H1 (cell line): ENCODE measurements around the gene MYH16. TPM values are rescaled to one million over a fixed set of nuclear protein-coding genes. Genes with fewer than 3 reads are reported as not detected.

Source experiments
- CBX5 ChIP-seq: fragments of 300-800, 300-1000 bp; sonication (generic); IDR thresholded peaks from 2 replicates; pipeline ENCODE4 v1.7.1; 2016; ENCODE audit warnings: antibody characterized with exemption, low read length, low read depth
- CBX8 ChIP-seq: fragments of 300-800, 300-1000 bp; sonication (generic); IDR thresholded peaks from 2 replicates; pipeline ENCODE4 v1.7.1; 2016; ENCODE audit warnings: low read depth, low read length, borderline replicate concordance
- CHD2 ChIP-seq: IDR thresholded peaks from 2 replicates; pipeline ENCODE4 v1.6.1; 2012; ENCODE audit warnings: low read length, improper control_type of control experiment
- GTF2F1 ChIP-seq: IDR thresholded peaks from 2 replicates; pipeline ENCODE4 v1.6.1; 2012; ENCODE audit warnings: low read depth, low read length, improper control_type of control experiment, borderline replicate concordance
- JUND ChIP-seq: IDR thresholded peaks from 2 replicates; pipeline ENCODE4 v1.6.1; 2011; ENCODE audit warnings: mild to moderate bottlenecking, improper control_type of control experiment, low read length
- RBBP5 ChIP-seq: IDR thresholded peaks from 2 replicates; pipeline ENCODE4 v1.7.1; 2012; ENCODE audit warnings: low read depth, mild to moderate bottlenecking, inconsistent platforms, low read length, moderate library complexity, borderline replicate concordance
- SP4 ChIP-seq: IDR thresholded peaks from 2 replicates; pipeline ENCODE4 v1.6.1; 2012; ENCODE audit warnings: low read length, inconsistent platforms
- TAF1 ChIP-seq: IDR thresholded peaks from 2 replicates; pipeline ENCODE4 v1.6.1; 2011; ENCODE audit warnings: mild to moderate bottlenecking, low read depth, low read length
- TCF12 ChIP-seq: IDR thresholded peaks from 2 replicates; pipeline ENCODE4 v1.6.1; 2011; ENCODE audit warnings: low read depth, mild to moderate bottlenecking, low read length
- ZNF274 ChIP-seq: IDR thresholded peaks from 2 replicates; pipeline ENCODE4 v1.7.0; 2012; ENCODE audit warnings: low read length, borderline replicate concordance; ENCODE audit errors: extremely low read depth
- polyA plus RNA-seq, 7 experiments: library from polyadenylated mRNA; depleted of rRNA in 3 of 7; stranded (reverse) in 5 of 7; unstranded in 2 of 7; fragments of >200 nt in 5 of 7; fragments of 200-250 nt in 2 of 7; gene quantifications; 1 replicate in 5 of 7; 2 replicates in 1 of 7; 4 replicates in 1 of 7; pipeline versions ENCODE4 v1.2.1 to v1.2.3, GENCODE V29; 2011 to 2013; ENCODE audit warnings: missing spikeins in 2 of 7, mixed read lengths in 2 of 7
- total RNA-seq: library from RNA; stranded (reverse); fragmentation: NEBNext Ultra II Directional; extraction: Animal tissue kit (Norgen Biotek cat#: 25700); gene quantifications from 2 replicates; pipeline ENCODE4 v1.2.1, GENCODE V29; 2021
- TF ChIP-seq, protein P1 (sequence below): fragments of 300-600 bp; sonication (generic); IDR thresholded peaks from 2 replicates; pipeline ENCODE4 v1.7.1; 2012; ENCODE audit warnings: low read length, moderate library complexity, mild to moderate bottlenecking, inconsistent platforms; ENCODE audit not compliant: insufficient replicate concordance

Gene MYH16
- total and polyA plus RNA-seq, 2 of the 8 experiments (the other 6 are each of a cell fraction or from before 2014, with no cell fraction given) = not detected

DNA sequence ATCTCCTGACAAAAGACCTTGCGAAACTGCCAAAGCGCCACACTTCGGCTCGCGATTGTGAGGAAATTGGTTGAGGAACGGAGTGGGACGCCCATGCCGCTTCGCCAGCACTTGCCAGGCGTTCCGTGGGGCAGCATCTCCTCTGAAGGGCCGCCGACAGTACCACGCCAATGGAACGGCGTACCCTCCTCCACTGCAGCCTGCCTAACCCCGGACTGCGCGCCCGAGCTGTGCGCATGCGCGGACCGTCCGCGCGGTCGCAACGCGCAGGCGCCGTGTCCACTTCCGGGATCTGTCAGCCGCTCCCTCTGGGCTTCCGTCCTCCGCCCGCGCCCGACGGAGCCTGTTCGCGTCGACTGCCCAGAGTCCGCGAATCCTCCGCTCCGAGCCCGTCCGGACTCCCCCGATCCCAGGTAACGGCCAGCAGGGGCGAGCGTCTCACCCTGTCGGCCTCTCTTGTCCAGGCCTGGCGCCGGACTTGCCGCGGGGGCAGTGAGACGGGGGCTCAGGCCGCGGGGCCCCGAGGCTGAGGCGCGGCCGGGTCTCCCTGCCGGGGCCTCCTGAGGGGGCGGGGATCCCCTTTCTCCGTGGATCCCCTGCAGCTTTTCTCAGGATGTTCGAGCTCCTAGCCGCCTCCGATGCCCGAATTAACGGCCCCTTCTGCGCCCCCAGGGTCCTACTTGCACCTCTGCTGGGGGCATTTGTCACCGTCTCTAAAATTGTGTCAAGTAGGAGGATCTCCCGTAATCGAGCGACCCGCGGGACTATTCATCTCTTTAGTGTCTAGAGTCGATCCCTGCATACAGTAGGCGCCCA is 53.2 kb downstream of the MYH16 start, which contains the start of gene ARPC1A (continued):
- TF ChIP-seq GTF2F1 (no peak), SP4 (no peak), RBBP5 (no peak; the same call in 1 of the 2 replicates), TAF1 (peak; percentile 91), JUND (no peak), CBX8 (no peak), CBX5 (no peak), TCF12 (no peak), CHD2 (no peak), ZNF274 (no peak)
- TF ChIP-seq, protein P1, sequence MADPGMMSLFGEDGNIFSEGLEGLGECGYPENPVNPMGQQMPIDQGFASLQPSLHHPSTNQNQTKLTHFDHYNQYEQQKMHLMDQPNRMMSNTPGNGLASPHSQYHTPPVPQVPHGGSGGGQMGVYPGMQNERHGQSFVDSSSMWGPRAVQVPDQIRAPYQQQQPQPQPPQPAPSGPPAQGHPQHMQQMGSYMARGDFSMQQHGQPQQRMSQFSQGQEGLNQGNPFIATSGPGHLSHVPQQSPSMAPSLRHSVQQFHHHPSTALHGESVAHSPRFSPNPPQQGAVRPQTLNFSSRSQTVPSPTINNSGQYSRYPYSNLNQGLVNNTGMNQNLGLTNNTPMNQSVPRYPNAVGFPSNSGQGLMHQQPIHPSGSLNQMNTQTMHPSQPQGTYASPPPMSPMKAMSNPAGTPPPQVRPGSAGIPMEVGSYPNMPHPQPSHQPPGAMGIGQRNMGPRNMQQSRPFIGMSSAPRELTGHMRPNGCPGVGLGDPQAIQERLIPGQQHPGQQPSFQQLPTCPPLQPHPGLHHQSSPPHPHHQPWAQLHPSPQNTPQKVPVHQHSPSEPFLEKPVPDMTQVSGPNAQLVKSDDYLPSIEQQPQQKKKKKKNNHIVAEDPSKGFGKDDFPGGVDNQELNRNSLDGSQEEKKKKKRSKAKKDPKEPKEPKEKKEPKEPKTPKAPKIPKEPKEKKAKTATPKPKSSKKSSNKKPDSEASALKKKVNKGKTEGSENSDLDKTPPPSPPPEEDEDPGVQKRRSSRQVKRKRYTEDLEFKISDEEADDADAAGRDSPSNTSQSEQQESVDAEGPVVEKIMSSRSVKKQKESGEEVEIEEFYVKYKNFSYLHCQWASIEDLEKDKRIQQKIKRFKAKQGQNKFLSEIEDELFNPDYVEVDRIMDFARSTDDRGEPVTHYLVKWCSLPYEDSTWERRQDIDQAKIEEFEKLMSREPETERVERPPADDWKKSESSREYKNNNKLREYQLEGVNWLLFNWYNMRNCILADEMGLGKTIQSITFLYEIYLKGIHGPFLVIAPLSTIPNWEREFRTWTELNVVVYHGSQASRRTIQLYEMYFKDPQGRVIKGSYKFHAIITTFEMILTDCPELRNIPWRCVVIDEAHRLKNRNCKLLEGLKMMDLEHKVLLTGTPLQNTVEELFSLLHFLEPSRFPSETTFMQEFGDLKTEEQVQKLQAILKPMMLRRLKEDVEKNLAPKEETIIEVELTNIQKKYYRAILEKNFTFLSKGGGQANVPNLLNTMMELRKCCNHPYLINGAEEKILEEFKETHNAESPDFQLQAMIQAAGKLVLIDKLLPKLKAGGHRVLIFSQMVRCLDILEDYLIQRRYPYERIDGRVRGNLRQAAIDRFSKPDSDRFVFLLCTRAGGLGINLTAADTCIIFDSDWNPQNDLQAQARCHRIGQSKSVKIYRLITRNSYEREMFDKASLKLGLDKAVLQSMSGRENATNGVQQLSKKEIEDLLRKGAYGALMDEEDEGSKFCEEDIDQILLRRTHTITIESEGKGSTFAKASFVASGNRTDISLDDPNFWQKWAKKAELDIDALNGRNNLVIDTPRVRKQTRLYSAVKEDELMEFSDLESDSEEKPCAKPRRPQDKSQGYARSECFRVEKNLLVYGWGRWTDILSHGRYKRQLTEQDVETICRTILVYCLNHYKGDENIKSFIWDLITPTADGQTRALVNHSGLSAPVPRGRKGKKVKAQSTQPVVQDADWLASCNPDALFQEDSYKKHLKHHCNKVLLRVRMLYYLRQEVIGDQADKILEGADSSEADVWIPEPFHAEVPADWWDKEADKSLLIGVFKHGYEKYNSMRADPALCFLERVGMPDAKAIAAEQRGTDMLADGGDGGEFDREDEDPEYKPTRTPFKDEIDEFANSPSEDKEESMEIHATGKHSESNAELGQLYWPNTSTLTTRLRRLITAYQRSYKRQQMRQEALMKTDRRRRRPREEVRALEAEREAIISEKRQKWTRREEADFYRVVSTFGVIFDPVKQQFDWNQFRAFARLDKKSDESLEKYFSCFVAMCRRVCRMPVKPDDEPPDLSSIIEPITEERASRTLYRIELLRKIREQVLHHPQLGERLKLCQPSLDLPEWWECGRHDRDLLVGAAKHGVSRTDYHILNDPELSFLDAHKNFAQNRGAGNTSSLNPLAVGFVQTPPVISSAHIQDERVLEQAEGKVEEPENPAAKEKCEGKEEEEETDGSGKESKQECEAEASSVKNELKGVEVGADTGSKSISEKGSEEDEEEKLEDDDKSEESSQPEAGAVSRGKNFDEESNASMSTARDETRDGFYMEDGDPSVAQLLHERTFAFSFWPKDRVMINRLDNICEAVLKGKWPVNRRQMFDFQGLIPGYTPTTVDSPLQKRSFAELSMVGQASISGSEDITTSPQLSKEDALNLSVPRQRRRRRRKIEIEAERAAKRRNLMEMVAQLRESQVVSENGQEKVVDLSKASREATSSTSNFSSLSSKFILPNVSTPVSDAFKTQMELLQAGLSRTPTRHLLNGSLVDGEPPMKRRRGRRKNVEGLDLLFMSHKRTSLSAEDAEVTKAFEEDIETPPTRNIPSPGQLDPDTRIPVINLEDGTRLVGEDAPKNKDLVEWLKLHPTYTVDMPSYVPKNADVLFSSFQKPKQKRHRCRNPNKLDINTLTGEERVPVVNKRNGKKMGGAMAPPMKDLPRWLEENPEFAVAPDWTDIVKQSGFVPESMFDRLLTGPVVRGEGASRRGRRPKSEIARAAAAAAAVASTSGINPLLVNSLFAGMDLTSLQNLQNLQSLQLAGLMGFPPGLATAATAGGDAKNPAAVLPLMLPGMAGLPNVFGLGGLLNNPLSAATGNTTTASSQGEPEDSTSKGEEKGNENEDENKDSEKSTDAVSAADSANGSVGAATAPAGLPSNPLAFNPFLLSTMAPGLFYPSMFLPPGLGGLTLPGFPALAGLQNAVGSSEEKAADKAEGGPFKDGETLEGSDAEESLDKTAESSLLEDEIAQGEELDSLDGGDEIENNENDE = no peak
